Subcutaneous abdominal adipose tissue (tissue), 5 donors: ENCODE data around the gene MYO9A.

Source experiments
- H3K27ac ChIP-seq: one replicate; pipeline ENCODE4 v1.7.0; 2013; ENCODE audit warnings: low read depth, mild to moderate bottlenecking, inconsistent platforms, low read length, moderate library complexity
- H3K27me3 ChIP-seq, 5 donors: one replicate each; pipeline ENCODE4 v1.7.0; 2013; ENCODE audit warnings: low read length in 5 of 5, inconsistent platforms in 1 of 5; ENCODE audit not compliant: control insufficient read depth in 5 of 5, insufficient read depth in 4 of 5
- H3K36me3 ChIP-seq, 5 donors: one replicate each; pipeline ENCODE4 v1.7.0; 2013; ENCODE audit warnings: low read length in 5 of 5; ENCODE audit not compliant: control insufficient read depth in 5 of 5, insufficient read depth in 5 of 5
- H3K4me1 ChIP-seq, 5 donors: one replicate each; pipeline ENCODE4 v1.7.0; 2013; ENCODE audit warnings: low read length in 5 of 5, mild to moderate bottlenecking in 3 of 5, moderate library complexity in 1 of 5; ENCODE audit not compliant: control insufficient read depth in 5 of 5, insufficient read depth in 5 of 5
- H3K4me3 ChIP-seq, 5 donors: one replicate each; pipeline ENCODE4 v1.7.0; 2013; ENCODE audit warnings: low read length in 5 of 5, low read depth in 1 of 5
- H3K9ac ChIP-seq, 5 donors: one replicate each; pipeline ENCODE4 v1.7.0; 2013; ENCODE audit warnings: low read length in 5 of 5, mild to moderate bottlenecking in 4 of 5, moderate library complexity in 3 of 5
- H3K9me3 ChIP-seq, 5 donors: one replicate each; pipeline ENCODE4 v1.7.0; 2013; ENCODE audit warnings: low read length in 5 of 5; ENCODE audit not compliant: control insufficient read depth in 5 of 5
- donor health status: healthy.
- donor health status: healthy.
- donor health status: healthy.
- donor health status: healthy.
- donor health status: healthy.

MYO9A gene

DNA sequence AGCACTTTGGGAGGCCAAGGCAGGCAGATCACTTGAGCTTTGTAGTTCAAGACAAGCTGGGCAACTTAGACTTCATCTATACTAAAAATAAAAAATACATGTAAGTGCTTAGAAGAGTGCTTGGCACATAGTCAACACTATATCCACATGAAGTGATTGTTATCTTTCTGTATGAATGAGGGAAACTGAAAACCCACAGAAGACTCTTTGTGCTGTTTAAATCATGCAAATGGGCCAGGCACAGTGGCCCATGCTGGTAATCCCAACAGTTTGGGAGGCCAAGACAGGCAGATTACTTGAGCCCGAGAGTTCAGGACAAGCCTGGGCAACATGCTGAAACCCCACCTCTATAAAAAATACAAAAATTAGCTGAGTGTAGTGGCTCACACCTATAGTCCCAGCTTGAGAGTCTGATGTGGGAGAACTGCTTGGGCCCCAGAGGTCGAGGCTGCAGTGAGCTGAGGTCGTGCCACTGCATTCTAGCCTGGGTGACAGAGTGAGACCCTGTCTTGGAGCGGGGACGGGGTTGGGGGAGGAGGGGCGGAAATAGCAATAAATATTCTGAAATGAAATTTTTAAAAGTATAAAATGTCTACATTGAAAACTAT, 177.9 kb downstream of the MYO9A start:
- Histone ChIP-seq H3K27ac (no peak overlapping the region), H3K27me3 (no peaks in the 10 kb centered on the region), H3K36me3 (peaks cover 0 to 13% (median 7%) of the 10 kb centered on the region in 5 donors), H3K4me3 (no peak overlapping the region), H3K4me1 (no peaks in the 10 kb centered on the region), H3K9me3 (no peaks in the 10 kb centered on the region), H3K9ac (no peak overlapping the region)

GRCh38 chr15:71937650-71938311, 180.2 kb downstream of the MYO9A start:
- Histone ChIP-seq H3K9ac (no peak overlapping the region), H3K9me3 (no peaks in the 10 kb centered on the region), H3K27me3 (no peaks in the 10 kb centered on the region), H3K27ac (no peak overlapping the region), H3K4me1 (no peaks in the 10 kb centered on the region), H3K36me3 (peaks cover 9 to 35% (median 15%) of the 10 kb centered on the region in 5 donors), H3K4me3 (no peak overlapping the region)

- Histone ChIP-seq H3K36me3 (peaks cover 25 to 66% (median 30%) of the 10 kb centered on the region in 5 donors), H3K4me3 (no peak overlapping the region), H3K9ac (no peak overlapping the region), H3K4me1 (no peaks in the 10 kb centered on the region), H3K9me3 (peaks cover 4 to 24% (median 23%) of the 10 kb centered on the region in 5 donors), H3K27me3 (no peaks in the 10 kb centered on the region), H3K27ac (no peak overlapping the region)
Observed at GRCh38 chr15:71934446-71934845, 183.5 kb downstream of the MYO9A start.

GRCh38 chr15:71932689-71933088, 185.3 kb downstream of the MYO9A start:
- Histone ChIP-seq H3K4me3 (no peak overlapping the region), H3K27ac (no peak overlapping the region), H3K4me1 (no peaks in the 10 kb centered on the region), H3K9me3 (peaks cover 4 to 24% (median 23%) of the 10 kb centered on the region in 5 donors), H3K27me3 (no peaks in the 10 kb centered on the region), H3K36me3 (peaks cover 28 to 64% (median 31%) of the 10 kb centered on the region in 5 donors), H3K9ac (no peak overlapping the region)

GRCh38 chr15:71931261-71931660, 186.7 kb downstream of the MYO9A start:
- no peak overlapping the region for H3K4me3 ChIP-seq
- peaks cover 4 to 24% (median 23%) of the 10 kb centered on the region in 5 donors for H3K9me3 ChIP-seq
- no peaks in the 10 kb centered on the region for H3K4me1 ChIP-seq
- no peak overlapping the region for H3K27ac ChIP-seq
- peaks cover 28 to 63% (median 35%) of the 10 kb centered on the region in 5 donors for H3K36me3 ChIP-seq
- no peaks in the 10 kb centered on the region for H3K27me3 ChIP-seq
- no peak overlapping the region for H3K9ac ChIP-seq

DNA sequence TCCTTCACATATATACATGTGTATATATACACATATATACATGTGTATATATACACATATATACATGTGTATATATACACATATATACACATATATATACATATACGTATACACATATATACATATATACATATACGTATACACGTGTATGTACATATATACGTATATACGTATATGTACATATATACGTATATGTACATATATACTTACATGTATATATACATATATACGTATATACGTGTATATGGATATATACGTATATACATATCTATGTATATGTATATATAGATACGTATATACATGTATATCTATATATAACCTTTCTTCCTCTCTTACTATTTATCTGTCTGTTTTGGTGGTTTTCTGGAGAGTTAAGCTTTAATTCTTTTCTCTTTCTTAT, 192.8 kb downstream of the MYO9A start:
- H3K36me3 ChIP-seq: peaks cover 10 to 13% (median 11%) of the 10 kb centered on the region in 5 donors
- H3K9me3 ChIP-seq: peaks cover 0 to 2% (median 0%) of the 10 kb centered on the region in 5 donors
- no peak overlapping the region for H3K27ac ChIP-seq
- no peak overlapping the region for H3K9ac ChIP-seq
- H3K4me3 ChIP-seq: no peak overlapping the region
- no peaks in the 10 kb centered on the region for H3K4me1 ChIP-seq
- H3K27me3 ChIP-seq: no peaks in the 10 kb centered on the region

- peaks cover 3 to 12% (median 11%) of the 10 kb centered on the region in 5 donors for H3K36me3 ChIP-seq
- H3K4me1 ChIP-seq: no peaks in the 10 kb centered on the region
- H3K27me3 ChIP-seq: no peaks in the 10 kb centered on the region
- H3K27ac ChIP-seq: no peak overlapping the region
- no peaks in the 10 kb centered on the region for H3K9me3 ChIP-seq
- H3K4me3 ChIP-seq: no peak overlapping the region
- H3K9ac ChIP-seq: no peak overlapping the region
Observed at GRCh38 chr15:71921191-71921590, 196.8 kb downstream of the MYO9A start.

DNA sequence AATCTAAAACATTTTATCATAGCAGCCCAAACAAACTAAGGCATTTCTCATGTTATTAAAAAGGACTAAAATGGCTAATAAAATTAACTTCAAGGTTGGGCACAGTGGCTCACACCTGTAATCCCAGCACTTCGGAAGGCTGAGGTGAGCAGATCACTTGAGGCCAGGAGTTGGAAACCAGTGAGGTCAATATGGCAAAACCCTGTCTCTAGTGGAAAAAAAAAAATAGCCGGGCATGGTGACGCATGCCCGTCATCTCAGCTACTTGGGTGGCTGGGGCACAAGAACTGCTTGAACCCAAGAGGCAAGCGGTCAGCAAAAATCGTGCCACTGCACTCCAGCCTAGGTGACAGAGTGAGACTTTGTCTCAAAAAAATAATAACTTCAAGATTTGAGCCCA, 197.4 kb downstream of the MYO9A start:
- H3K4me3 ChIP-seq: no peak overlapping the region
- no peaks in the 10 kb centered on the region for H3K9me3 ChIP-seq
- H3K4me1 ChIP-seq: no peaks in the 10 kb centered on the region
- no peak overlapping the region for H3K27ac ChIP-seq
- H3K9ac ChIP-seq: no peak overlapping the region
- H3K36me3 ChIP-seq: peaks cover 0 to 11% (median 8%) of the 10 kb centered on the region in 5 donors
- H3K27me3 ChIP-seq: no peaks in the 10 kb centered on the region

GRCh38 chr15:71916834-71917233, 201.1 kb downstream of the MYO9A start:
- Histone ChIP-seq H3K9ac (no peak overlapping the region), H3K36me3 (peaks cover 0 to 19% (median 13%) of the 10 kb centered on the region in 5 donors), H3K4me1 (no peaks in the 10 kb centered on the region), H3K9me3 (peaks cover 0 to 5% (median 0%) of the 10 kb centered on the region in 5 donors), H3K4me3 (no peak overlapping the region), H3K27ac (no peak overlapping the region), H3K27me3 (no peaks in the 10 kb centered on the region)

DNA sequence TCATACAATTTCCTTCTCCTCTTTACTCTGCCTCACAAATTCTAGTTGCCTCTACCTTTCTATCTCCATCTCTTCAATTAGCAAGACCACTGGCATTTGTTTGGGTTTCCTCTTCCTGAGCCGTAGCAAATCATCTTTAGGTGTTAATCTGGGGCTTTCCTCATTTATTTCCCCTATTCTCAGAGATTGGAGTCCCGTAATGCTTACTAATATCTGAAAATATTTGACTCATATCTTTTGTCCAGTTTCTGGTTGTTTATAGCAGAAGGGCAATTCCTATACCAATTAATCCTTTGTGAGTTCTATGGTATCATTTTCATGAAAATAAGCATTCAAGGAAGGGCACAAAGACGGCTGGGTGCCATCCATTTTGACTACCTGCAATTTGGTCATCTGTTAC, 203.9 kb downstream of the MYO9A start:
- Histone ChIP-seq H3K4me3 (no peak overlapping the region), H3K9me3 (peaks cover 0 to 5% (median 0%) of the 10 kb centered on the region in 5 donors), H3K9ac (no peak overlapping the region), H3K27ac (no peak overlapping the region), H3K27me3 (no peaks in the 10 kb centered on the region), H3K36me3 (peaks cover 0 to 33% (median 13%) of the 10 kb centered on the region in 5 donors), H3K4me1 (no peaks in the 10 kb centered on the region)
